ENCODE measurements around the gene TBC1D14. TPM values are rescaled to one million over a fixed set of nuclear protein-coding genes. Genes with fewer than 3 reads are reported as not detected.

The TBC1D14 gene
- total and polyA plus RNA-seq, 11 donors, result 9.8 to 51.0 (median 34.3) TPM

- DNase-seq (peak in 4 of 5 donors; percentile 48 to 76 (median 59)), ATAC-seq (peak in 3 of 4 donors; percentile 4 to 17 (median 11))
- Histone ChIP-seq H3K27me3 (no peaks in the 10 kb centered on the region), H3K4me3 (no peak overlapping the region), H3K4me1 (peaks cover 2 to 57% (median 25%) of the 10 kb centered on the region in 12 donors), H3K9me3 (peaks cover 0 to 12% (median 0%) of the 10 kb centered on the region in 12 donors), H3K27ac (peak overlapping the region in 3 of 12 donors; percentile 6 to 68 (median 22)), H3K36me3 (peaks cover 0 to 21% (median 10%) of the 10 kb centered on the region in 9 donors)
- intact Hi-C loops (cut with DNase I), result no loop called here
- TF ChIP-seq POLR2A (IDR thresholded peaks at IDR 0.05), result no peak
- no peak for TF ChIP-seq CTCF (IDR thresholded peaks at IDR 0.05)
- WGBS, 4 donors, result 73 to 79% (median 76%) methylated on average over 20 to 21 of the region's 21 CpGs
These were observed 21.8 kb upstream of the TBC1D14 start for GRCh38 chr4:6887591-6888371.

- intact Hi-C loops (cut with DNase I), result no loop called here
- Histone ChIP-seq H3K36me3 (peaks cover 0 to 13% (median 4%) of the 10 kb centered on the region in 9 donors), H3K27ac (peak overlapping the region in 2 of 12 donors; percentile 22 to 68), H3K4me3 (no peak overlapping the region), H3K9me3 (peaks cover 0 to 12% (median 0%) of the 10 kb centered on the region in 12 donors), H3K27me3 (no peaks in the 10 kb centered on the region), H3K4me1 (peaks cover 3 to 66% (median 25%) of the 10 kb centered on the region in 12 donors)
- WGBS, 4 donors, result 80 to 92% (median 81%) methylated on average over 7 to 15 of the region's 15 CpGs
- ATAC-seq, result no peak
- TF ChIP-seq CTCF (IDR thresholded peaks at IDR 0.05) (no peak), POLR2A (IDR thresholded peaks at IDR 0.05) (no peak)
- DNase-seq, result no peak
These were observed 21.0 kb upstream of the TBC1D14 start for GRCh38 chr4:6888506-6889071.

GRCh38 chr4:6889101-6889735 is 20.4 kb upstream of the TBC1D14 start:
- no peak for TF ChIP-seq POLR2A (IDR thresholded peaks at IDR 0.05)
- no peak for TF ChIP-seq CTCF (IDR thresholded peaks at IDR 0.05)
- Histone ChIP-seq H3K27me3 (no peaks in the 10 kb centered on the region), H3K9me3 (peaks cover 0 to 12% (median 0%) of the 10 kb centered on the region in 12 donors), H3K27ac (no peak overlapping the region), H3K36me3 (peaks cover 0 to 7% (median under 1%) of the 10 kb centered on the region in 9 donors), H3K4me1 (peaks cover 3 to 70% (median 25%) of the 10 kb centered on the region in 12 donors), H3K4me3 (no peak overlapping the region)
- 66 to 83% (median 80%) methylated on average over 12 to 37 of the region's 37 CpGs for WGBS, 4 donors
- intact Hi-C loops (cut with DNase I), result no loop called here
- DNase-seq (no peak), ATAC-seq (no peak)

Data from heart left ventricle (tissue), 16 donors.